ENCODE measurements around the gene EPN3. TPM values are rescaled to one million over a fixed set of nuclear protein-coding genes. Genes with fewer than 3 reads are reported as not detected.

EPN3 gene
- total RNA-seq, result not detected

GRCh38 chr17:50532452-50533024 lies at the start of gene EPN3:
EPN3 (plus strand) TSS chr17:50532735; CDS start chr17:50536557, 3,822 bp downstream.
- no peak within 1 kb of the TSS for H3K4me3 Mint-ChIP-seq
- peaks cover 15% of the 10 kb centered on the region for H3K4me1 Mint-ChIP-seq (ENCODE audit: low read depth)
- ATAC-seq (peak; percentile 48), DNase-seq (no peak)
- H3K27ac Mint-ChIP-seq, result no peak within 1 kb of the TSS
- H3K27me3 Mint-ChIP-seq (ENCODE audit: low read depth), result peaks cover 51% of the 10 kb centered on the region
- H3K36me3 Mint-ChIP-seq (ENCODE audit: low read depth), result no peaks in the 10 kb centered on the region
- ChIA-PET CTCF (interaction anchor here (1.2 to 1.6 kb wide), 2 partner anchors 12 to 98 kb away, joined by 4 read pairs; no protein-coding TSS in a partner anchor), POLR2A (no interaction called here)
- H3K9me3 Mint-ChIP-seq (ENCODE audit: insufficient read depth), result no peaks in the 10 kb centered on the region

DNA sequence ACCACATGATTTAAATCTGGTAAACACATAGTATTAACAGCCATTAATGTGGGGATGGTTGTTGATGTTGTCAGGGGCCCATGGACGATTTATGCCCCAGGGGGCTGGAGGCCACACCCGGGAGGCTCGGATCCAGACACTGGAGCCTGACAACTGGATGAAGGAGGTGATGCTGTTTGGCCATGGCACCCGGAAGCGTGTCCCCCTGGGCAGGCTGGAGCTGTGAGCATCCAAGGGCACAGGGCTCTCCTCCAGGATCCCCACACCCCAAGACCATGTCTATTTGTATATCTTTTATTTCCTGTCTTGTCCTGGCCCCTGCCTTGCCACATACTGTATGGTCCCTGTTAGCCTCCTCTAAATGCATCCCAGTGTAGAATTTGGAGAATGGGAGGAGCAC lies 49.3 kb upstream of the EPN3 start:
- POLR2A ChIA-PET, result interaction anchor here (0.7 kb wide), 1 partner anchor 64 kb away, joined by 3 read pairs; the partner anchor contains the start of gene SPATA20
- CTCF ChIA-PET, result interaction anchor here (0.7 to 4.2 kb wide), 7 partner anchors 9 to 273 kb away, joined by 3 to 28 read pairs (median 3); no protein-coding TSS in a partner anchor
- H3K4me3 Mint-ChIP-seq, result no peak overlapping the region
- H3K36me3 Mint-ChIP-seq (ENCODE audit: low read depth), result peaks cover 12% of the 10 kb centered on the region
- H3K4me1 Mint-ChIP-seq (ENCODE audit: low read depth), result peaks cover 14% of the 10 kb centered on the region
- no peaks in the 10 kb centered on the region for H3K27me3 Mint-ChIP-seq (ENCODE audit: low read depth)
- ATAC-seq (no peak), DNase-seq (no peak)
- H3K9me3 Mint-ChIP-seq (ENCODE audit: insufficient read depth), result no peaks in the 10 kb centered on the region
- no peak overlapping the region for H3K27ac Mint-ChIP-seq

DNA sequence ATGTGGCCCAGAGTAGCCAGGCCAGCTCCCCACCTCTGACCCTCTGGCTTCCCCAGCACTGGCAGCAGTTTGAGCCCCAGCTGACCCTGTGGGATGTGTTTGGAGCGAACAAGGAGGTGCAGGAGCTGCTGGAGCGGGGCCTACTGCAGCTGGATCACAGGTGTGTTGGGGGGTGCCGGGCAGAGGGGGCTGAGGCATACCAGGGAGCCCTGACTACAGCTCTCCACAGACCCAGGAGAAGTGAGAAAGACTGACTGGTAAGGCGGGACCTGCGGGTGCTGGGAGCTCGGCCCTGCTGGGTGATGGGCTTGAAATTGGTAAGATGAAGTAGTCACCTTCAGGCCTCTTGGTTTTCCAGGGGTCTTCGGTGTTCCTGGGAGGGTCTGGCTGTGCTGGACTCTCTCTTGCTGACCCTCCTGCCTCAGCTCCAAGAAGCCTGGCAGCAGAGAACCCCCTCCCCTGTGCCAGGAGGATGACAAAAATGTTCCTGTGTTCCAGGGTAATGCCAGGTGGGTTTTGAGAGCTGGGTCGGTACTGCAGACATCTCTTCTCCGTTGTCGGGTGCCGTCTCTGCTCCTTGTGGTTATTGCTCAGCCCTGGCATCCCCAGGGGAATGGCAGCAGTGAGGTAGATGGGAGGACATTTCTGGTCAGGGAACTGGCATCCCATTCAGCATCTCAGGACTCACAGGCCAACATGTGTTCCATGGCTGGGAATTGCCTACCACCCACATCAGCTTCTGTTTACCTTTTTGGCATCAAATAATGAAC lies 48.0 kb upstream of the EPN3 start:
- no peaks in the 10 kb centered on the region for H3K27me3 Mint-ChIP-seq (ENCODE audit: low read depth)
- H3K27ac Mint-ChIP-seq, result no peak overlapping the region
- ChIA-PET CTCF (interaction anchor here (0.8 to 4.2 kb wide), 8 partner anchors 13 to 272 kb away, joined by 3 to 28 read pairs (median 4); no protein-coding TSS in a partner anchor), POLR2A (interaction anchor here (0.5 kb wide), 1 partner anchor 290 kb away, joined by 3 read pairs; no protein-coding TSS in a partner anchor)
- H3K36me3 Mint-ChIP-seq (ENCODE audit: low read depth), result peaks cover 10% of the 10 kb centered on the region
- no peak for DNase-seq
- no peak overlapping the region for H3K4me3 Mint-ChIP-seq
- no peaks in the 10 kb centered on the region for H3K9me3 Mint-ChIP-seq (ENCODE audit: insufficient read depth)
- no peak for ATAC-seq
- H3K4me1 Mint-ChIP-seq (ENCODE audit: low read depth), result peaks cover 11% of the 10 kb centered on the region

DNA sequence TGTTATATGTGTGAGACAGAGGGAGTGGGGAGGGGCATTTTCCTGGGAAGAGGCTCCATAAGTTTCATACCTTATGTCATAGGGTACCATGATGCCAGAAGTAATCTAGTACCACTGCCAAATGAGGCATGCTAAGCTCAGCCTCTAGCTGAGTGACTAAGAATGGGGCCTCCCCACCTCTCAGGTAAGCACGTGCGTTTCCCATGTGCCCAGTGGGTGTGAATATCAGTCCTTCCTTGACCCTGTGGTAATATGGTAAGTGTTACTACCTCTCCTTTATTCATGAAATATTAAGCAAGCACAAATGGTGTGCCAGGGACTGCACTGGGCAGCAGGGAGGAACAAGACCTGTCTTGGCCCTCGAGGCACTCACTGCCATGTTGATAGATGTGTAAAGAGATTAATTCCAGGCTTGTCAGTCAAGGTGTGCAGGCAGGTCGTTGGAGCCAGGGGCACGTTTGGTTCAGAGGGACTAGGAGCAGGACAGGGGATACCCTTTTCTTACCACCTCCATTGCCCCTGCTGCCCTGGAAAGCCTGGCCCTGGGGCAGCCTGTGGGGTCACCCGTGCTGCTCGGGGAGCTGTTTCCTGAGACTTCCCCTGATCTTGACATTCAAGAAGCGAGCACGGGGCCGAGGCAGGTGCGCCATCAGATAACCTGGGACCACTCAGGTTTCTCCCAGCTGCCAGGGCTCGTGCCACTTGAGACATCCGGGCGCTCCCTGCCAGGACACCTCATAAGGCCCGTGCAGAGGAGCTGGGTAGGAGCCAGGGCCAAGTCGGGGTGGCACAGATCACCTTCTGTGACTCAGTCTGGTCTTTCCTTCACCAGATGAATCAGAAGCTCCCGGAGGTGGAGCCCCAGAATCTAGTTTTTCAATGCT lies 45.1 kb upstream of the EPN3 start:
- ATAC-seq (no peak), DNase-seq (no peak)
- no peaks in the 10 kb centered on the region for H3K9me3 Mint-ChIP-seq (ENCODE audit: insufficient read depth)
- no peak overlapping the region for H3K4me3 Mint-ChIP-seq
- no peaks in the 10 kb centered on the region for H3K4me1 Mint-ChIP-seq (ENCODE audit: low read depth)
- ChIA-PET POLR2A (no interaction called here), CTCF (interaction anchor here (1.0 to 1.6 kb wide), 3 partner anchors 8 to 16 kb away, joined by 3 to 4 read pairs (median 3); no protein-coding TSS in a partner anchor)
- H3K36me3 Mint-ChIP-seq (ENCODE audit: low read depth), result peaks cover 8% of the 10 kb centered on the region
- no peak overlapping the region for H3K27ac Mint-ChIP-seq
- no peaks in the 10 kb centered on the region for H3K27me3 Mint-ChIP-seq (ENCODE audit: low read depth)

DNA sequence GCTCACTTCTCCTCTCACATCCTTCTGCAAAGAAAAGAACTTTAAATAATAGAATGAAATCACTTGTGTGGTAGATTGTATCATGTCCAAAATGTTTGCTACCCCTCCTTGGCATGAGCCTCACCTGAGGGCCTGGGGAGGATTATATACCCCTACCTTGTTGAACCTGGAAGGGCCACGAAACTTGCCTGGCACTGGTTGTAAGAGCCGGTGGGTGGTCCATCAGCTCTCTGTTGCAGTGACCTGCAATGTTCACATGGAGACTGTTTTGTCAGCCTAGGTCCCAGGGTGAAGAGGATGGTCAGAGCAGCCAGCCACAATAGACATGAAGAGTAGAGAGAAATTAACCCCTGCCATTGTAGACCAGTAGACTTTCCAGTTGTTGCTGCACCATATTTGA lies 43.7 kb upstream of the EPN3 start:
- H3K9me3 Mint-ChIP-seq (ENCODE audit: insufficient read depth), result no peaks in the 10 kb centered on the region
- H3K36me3 Mint-ChIP-seq (ENCODE audit: low read depth), result peaks cover 1% of the 10 kb centered on the region
- ATAC-seq (no peak), DNase-seq (no peak)
- CTCF ChIA-PET, result interaction anchor here (1.2 to 1.6 kb wide), 2 partner anchors 10 kb away, joined by 3 to 6 read pairs; no protein-coding TSS in a partner anchor
- no peak overlapping the region for H3K27ac Mint-ChIP-seq
- no peak overlapping the region for H3K4me3 Mint-ChIP-seq
- no peaks in the 10 kb centered on the region for H3K4me1 Mint-ChIP-seq (ENCODE audit: low read depth)
- H3K27me3 Mint-ChIP-seq (ENCODE audit: low read depth), result peaks cover 1% of the 10 kb centered on the region
- POLR2A ChIA-PET, result interaction anchor here (1.1 kb wide), 1 partner anchor 9 kb away, joined by 3 read pairs; no protein-coding TSS in a partner anchor

DNA sequence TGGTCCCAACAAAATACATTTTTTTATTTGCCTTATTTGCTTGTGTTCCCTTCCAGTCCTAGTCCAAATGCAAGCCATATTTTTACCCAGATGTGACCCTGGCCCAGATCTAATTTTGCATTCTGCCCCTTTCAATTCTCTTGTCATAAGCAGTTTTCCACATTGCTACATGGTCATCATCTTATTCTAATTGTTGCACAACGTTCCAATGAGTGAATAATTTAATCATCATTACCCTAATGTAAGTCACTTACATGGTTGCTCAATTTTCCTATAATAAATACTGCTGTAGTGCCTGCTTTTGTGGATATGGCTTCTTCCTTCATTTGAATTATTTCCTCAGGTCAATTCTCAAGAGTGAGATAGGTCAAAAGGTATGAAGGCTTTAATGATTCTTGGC lies 41.0 kb upstream of the EPN3 start:
- no peaks in the 10 kb centered on the region for H3K36me3 Mint-ChIP-seq (ENCODE audit: low read depth)
- ChIA-PET CTCF (interaction anchor here (1.6 kb wide), 1 partner anchor 9 kb away, joined by 4 read pairs; no protein-coding TSS in a partner anchor), POLR2A (no interaction called here)
- H3K27me3 Mint-ChIP-seq (ENCODE audit: low read depth), result peaks cover 2% of the 10 kb centered on the region
- DNase-seq (no peak), ATAC-seq (no peak)
- no peaks in the 10 kb centered on the region for H3K4me1 Mint-ChIP-seq (ENCODE audit: low read depth)
- H3K4me3 Mint-ChIP-seq, result no peak overlapping the region
- no peaks in the 10 kb centered on the region for H3K9me3 Mint-ChIP-seq (ENCODE audit: insufficient read depth)
- H3K27ac Mint-ChIP-seq, result no peak overlapping the region

- CTCF ChIA-PET, result interaction anchor here (1.2 to 1.6 kb wide), 2 partner anchors 9 to 12 kb away, joined by 3 to 4 read pairs; no protein-coding TSS in a partner anchor
- ATAC-seq, result no peak
- POLR2A ChIA-PET, result no interaction called here
Measured at GRCh38 chr17:50492214-50492613, 40.3 kb upstream of the EPN3 start.

DNA sequence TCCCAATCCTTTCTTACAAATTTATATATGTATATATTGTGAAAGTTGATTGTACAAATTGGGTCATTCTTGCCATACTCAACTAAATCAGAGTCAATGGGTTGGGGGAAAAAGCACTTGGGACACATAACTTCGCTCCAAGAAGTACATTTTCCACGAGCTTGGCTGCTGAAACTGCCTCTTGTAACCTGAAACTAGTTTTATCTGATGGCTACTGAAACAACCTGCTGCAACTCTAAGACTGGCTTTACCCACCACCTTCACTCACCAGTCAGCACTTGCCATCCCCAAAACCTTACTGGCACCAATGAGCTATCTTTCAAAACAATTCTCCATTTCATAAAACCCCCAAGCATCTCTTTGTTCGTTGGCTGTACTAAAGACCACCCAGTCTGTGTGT lies 38.8 kb upstream of the EPN3 start:
- H3K27ac Mint-ChIP-seq, result no peak overlapping the region
- ChIA-PET POLR2A (no interaction called here), CTCF (interaction anchor here (0.6 to 1.3 kb wide), 3 partner anchors 18 to 132 kb away, joined by 3 to 4 read pairs (median 3); no protein-coding TSS in a partner anchor)
- H3K27me3 Mint-ChIP-seq (ENCODE audit: low read depth), result peaks cover 4% of the 10 kb centered on the region
- no peak for DNase-seq
- no peaks in the 10 kb centered on the region for H3K9me3 Mint-ChIP-seq (ENCODE audit: insufficient read depth)
- no peak overlapping the region for H3K4me3 Mint-ChIP-seq
- no peaks in the 10 kb centered on the region for H3K4me1 Mint-ChIP-seq (ENCODE audit: low read depth)
- ATAC-seq, result no peak
- H3K36me3 Mint-ChIP-seq (ENCODE audit: low read depth), result no peaks in the 10 kb centered on the region

More at GRCh38 chr17:50492214-50492613, 40.3 kb upstream of the EPN3 start:
- H3K27ac Mint-ChIP-seq, result no peak overlapping the region
- no peaks in the 10 kb centered on the region for H3K36me3 Mint-ChIP-seq (ENCODE audit: low read depth)
- no peaks in the 10 kb centered on the region for H3K4me1 Mint-ChIP-seq (ENCODE audit: low read depth)
- no peak overlapping the region for H3K4me3 Mint-ChIP-seq
- DNase-seq, result no peak
- no peaks in the 10 kb centered on the region for H3K9me3 Mint-ChIP-seq (ENCODE audit: insufficient read depth)
- H3K27me3 Mint-ChIP-seq (ENCODE audit: low read depth), result peaks cover 4% of the 10 kb centered on the region

GRCh38 chr17:50495217-50495823 lies 37.2 kb upstream of the EPN3 start:
- Mint-ChIP-seq H3K36me3 (ENCODE audit: low read depth) (no peaks in the 10 kb centered on the region), H3K27me3 (ENCODE audit: low read depth) (peaks cover 4% of the 10 kb centered on the region), H3K4me1 (ENCODE audit: low read depth) (no peaks in the 10 kb centered on the region), H3K9me3 (ENCODE audit: insufficient read depth) (no peaks in the 10 kb centered on the region), H3K4me3 (no peak overlapping the region), H3K27ac (no peak overlapping the region)
- ChIA-PET CTCF (interaction anchor here (1.3 kb wide), 1 partner anchor 47 kb away, joined by 3 read pairs; no protein-coding TSS in a partner anchor), POLR2A (no interaction called here)
- DNase-seq (no peak), ATAC-seq (no peak)

DNA sequence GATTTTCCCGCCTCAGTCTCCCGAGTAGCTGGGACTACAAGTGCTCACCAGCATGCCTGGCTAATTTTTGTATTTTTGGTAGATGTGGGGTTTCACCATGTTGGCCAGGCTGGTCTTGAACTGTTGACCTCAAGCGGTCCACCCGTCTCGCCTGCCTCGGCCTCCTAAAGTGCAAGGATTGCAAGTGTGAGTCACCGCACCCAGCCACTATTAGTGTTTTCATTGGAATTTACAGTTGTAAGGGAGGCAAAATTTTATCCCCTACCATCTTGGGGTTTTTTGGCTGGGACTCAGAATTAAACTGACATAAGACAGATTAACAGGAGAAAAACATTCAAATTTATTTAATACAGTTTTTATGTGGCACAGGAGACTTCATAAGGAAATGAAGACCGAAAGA lies 36.6 kb upstream of the EPN3 start:
- Mint-ChIP-seq H3K4me1 (ENCODE audit: low read depth) (no peaks in the 10 kb centered on the region), H3K27me3 (ENCODE audit: low read depth) (peaks cover 4% of the 10 kb centered on the region), H3K9me3 (ENCODE audit: insufficient read depth) (no peaks in the 10 kb centered on the region), H3K36me3 (ENCODE audit: low read depth) (no peaks in the 10 kb centered on the region), H3K4me3 (no peak overlapping the region), H3K27ac (no peak overlapping the region)
- no peak for ATAC-seq
- DNase-seq, result no peak
- CTCF ChIA-PET, result no interaction called here
- POLR2A ChIA-PET, result no interaction called here

Data from activated CD8-positive, alpha-beta T cell treated with anti-CD3 and anti-CD28 coated beads, Interleukin-2, amount 10 ng/mL, durations not matched to agents 7 days and 5 days (primary cell).